Stimulated activated naive CD8-positive, alpha-beta T cell treated with anti-CD3 and anti-CD28 coated beads, Interleukin-15, Interleukin-2, amounts not matched to agents 100 ng/mL and 50 ng/mL, for 24 hours (primary cell): Measurements from ENCODE around the gene HSPH1.

Source experiments
- H3K27ac Mint-ChIP-seq: one replicate; pipeline ENCODE4 v1.8.0; 2021; ENCODE audit warnings: mild to moderate bottlenecking, mixed read lengths
- H3K27me3 Mint-ChIP-seq: one replicate; pipeline ENCODE4 v1.8.0; 2021; ENCODE audit warnings: mixed read lengths
- H3K36me3 Mint-ChIP-seq: one replicate; pipeline ENCODE4 v1.8.0; 2021; ENCODE audit warnings: low read depth, mixed read lengths
- H3K4me1 Mint-ChIP-seq: one replicate; pipeline ENCODE4 v1.8.0; 2021; ENCODE audit warnings: low read depth, mixed read lengths
- H3K4me3 Mint-ChIP-seq: one replicate; pipeline ENCODE4 v1.8.0; 2021; ENCODE audit warnings: mild to moderate bottlenecking, mixed read lengths
- H3K9me3 Mint-ChIP-seq: one replicate; pipeline ENCODE4 v1.8.0; 2021; ENCODE audit warnings: mixed read lengths

Gene HSPH1

GRCh38 chr13:31161557-31162150, at the start of gene HSPH1:
Gene HSPH1 (minus strand): TSS chr13:31161904. CDS start chr13:31161582, 322 bp downstream.
- no peaks in the 10 kb centered on the region for H3K27me3 Mint-ChIP-seq
- peak within 1 kb of the TSS; percentile 98 for H3K27ac Mint-ChIP-seq
- peak within 1 kb of the TSS; percentile 91 for H3K4me3 Mint-ChIP-seq
- peaks cover 42% of the 10 kb centered on the region for H3K36me3 Mint-ChIP-seq
- H3K4me1 Mint-ChIP-seq = peaks cover 51% of the 10 kb centered on the region
- no peaks in the 10 kb centered on the region for H3K9me3 Mint-ChIP-seq

GRCh38 chr13:31209841-31210210, 48.1 kb upstream of the HSPH1 start:
- Mint-ChIP-seq H3K27ac (no peak overlapping the region), H3K36me3 (no peaks in the 10 kb centered on the region), H3K4me1 (peaks cover 33% of the 10 kb centered on the region), H3K27me3 (no peaks in the 10 kb centered on the region), H3K9me3 (no peaks in the 10 kb centered on the region), H3K4me3 (no peak overlapping the region)

GRCh38 chr13:31209172-31209840, 47.6 kb upstream of the HSPH1 start:
- Mint-ChIP-seq H3K36me3 (no peaks in the 10 kb centered on the region), H3K9me3 (no peaks in the 10 kb centered on the region), H3K27ac (no peak overlapping the region), H3K27me3 (no peaks in the 10 kb centered on the region), H3K4me3 (no peak overlapping the region), H3K4me1 (peaks cover 35% of the 10 kb centered on the region)

- H3K27ac Mint-ChIP-seq = no peak overlapping the region
- no peaks in the 10 kb centered on the region for H3K9me3 Mint-ChIP-seq
- no peaks in the 10 kb centered on the region for H3K27me3 Mint-ChIP-seq
- H3K4me1 Mint-ChIP-seq = peaks cover 35% of the 10 kb centered on the region
- H3K4me3 Mint-ChIP-seq = no peak overlapping the region
- H3K36me3 Mint-ChIP-seq = no peaks in the 10 kb centered on the region
Observed at GRCh38 chr13:31208559-31209122, 46.9 kb upstream of the HSPH1 start.

- Mint-ChIP-seq H3K27ac (peak overlapping the region; percentile 63), H3K27me3 (no peaks in the 10 kb centered on the region), H3K4me1 (peaks cover 36% of the 10 kb centered on the region), H3K4me3 (no peak overlapping the region), H3K36me3 (no peaks in the 10 kb centered on the region), H3K9me3 (no peaks in the 10 kb centered on the region)
Observed at GRCh38 chr13:31207661-31208552, 46.2 kb upstream of the HSPH1 start.

- no peaks in the 10 kb centered on the region for H3K36me3 Mint-ChIP-seq
- H3K4me3 Mint-ChIP-seq = no peak overlapping the region
- H3K4me1 Mint-ChIP-seq = peaks cover 48% of the 10 kb centered on the region
- peak overlapping the region; percentile 77 for H3K27ac Mint-ChIP-seq
- no peaks in the 10 kb centered on the region for H3K27me3 Mint-ChIP-seq
- H3K9me3 Mint-ChIP-seq = no peaks in the 10 kb centered on the region
Observed at GRCh38 chr13:31204592-31204991, 42.9 kb upstream of the HSPH1 start.

GRCh38 chr13:31201341-31202031, 39.8 kb upstream of the HSPH1 start:
- Mint-ChIP-seq H3K27me3 (no peaks in the 10 kb centered on the region), H3K9me3 (no peaks in the 10 kb centered on the region), H3K4me3 (peak overlapping the region; percentile 78), H3K4me1 (peaks cover 47% of the 10 kb centered on the region), H3K27ac (peak overlapping the region; percentile 13), H3K36me3 (no peaks in the 10 kb centered on the region)

- H3K36me3 Mint-ChIP-seq = no peaks in the 10 kb centered on the region
- peak overlapping the region; percentile 78 for H3K4me3 Mint-ChIP-seq
- H3K9me3 Mint-ChIP-seq = no peaks in the 10 kb centered on the region
- peaks cover 46% of the 10 kb centered on the region for H3K4me1 Mint-ChIP-seq
- H3K27me3 Mint-ChIP-seq = no peaks in the 10 kb centered on the region
- peak overlapping the region; percentile 13 for H3K27ac Mint-ChIP-seq
Observed at GRCh38 chr13:31200637-31200971, 38.9 kb upstream of the HSPH1 start.

- H3K36me3 Mint-ChIP-seq = no peaks in the 10 kb centered on the region
- no peaks in the 10 kb centered on the region for H3K27me3 Mint-ChIP-seq
Observed at GRCh38 chr13:31199849-31200636, 38.3 kb upstream of the HSPH1 start, which contains the start of gene B3GLCT. Gene B3GLCT (plus strand): TSS chr13:31199975. CDS start chr13:31200085, 110 bp downstream.

GRCh38 chr13:31199527-31199848, 37.8 kb upstream of the HSPH1 start:
- no peaks in the 10 kb centered on the region for H3K36me3 Mint-ChIP-seq
- H3K4me1 Mint-ChIP-seq = peaks cover 37% of the 10 kb centered on the region
- H3K27ac Mint-ChIP-seq = peak overlapping the region; percentile 75
- H3K9me3 Mint-ChIP-seq = no peaks in the 10 kb centered on the region
- H3K4me3 Mint-ChIP-seq = peak overlapping the region; percentile 79
- H3K27me3 Mint-ChIP-seq = no peaks in the 10 kb centered on the region

More at GRCh38 chr13:31199849-31200636, 38.3 kb upstream of the HSPH1 start, which contains the start of gene B3GLCT:
- H3K4me3 Mint-ChIP-seq = peak within 1 kb of the TSS; percentile 79
- H3K27ac Mint-ChIP-seq = peak within 1 kb of the TSS; percentile 75
- no peaks in the 10 kb centered on the region for H3K9me3 Mint-ChIP-seq
- H3K4me1 Mint-ChIP-seq = peaks cover 43% of the 10 kb centered on the region

- Mint-ChIP-seq H3K4me3 (no peak overlapping the region), H3K9me3 (no peaks in the 10 kb centered on the region), H3K27ac (no peak overlapping the region)
Observed at GRCh38 chr13:31198519-31198918, 36.8 kb upstream of the HSPH1 start.

GRCh38 chr13:31196992-31197391, 35.3 kb upstream of the HSPH1 start:
- H3K27ac Mint-ChIP-seq = no peak overlapping the region
- H3K36me3 Mint-ChIP-seq = no peaks in the 10 kb centered on the region
- peaks cover 17% of the 10 kb centered on the region for H3K4me1 Mint-ChIP-seq
- H3K4me3 Mint-ChIP-seq = no peak overlapping the region
- no peaks in the 10 kb centered on the region for H3K9me3 Mint-ChIP-seq
- H3K27me3 Mint-ChIP-seq = no peaks in the 10 kb centered on the region

More at GRCh38 chr13:31198519-31198918, 36.8 kb upstream of the HSPH1 start:
- no peaks in the 10 kb centered on the region for H3K27me3 Mint-ChIP-seq
- H3K36me3 Mint-ChIP-seq = no peaks in the 10 kb centered on the region
- peaks cover 28% of the 10 kb centered on the region for H3K4me1 Mint-ChIP-seq

- H3K4me1 Mint-ChIP-seq = peaks cover 10% of the 10 kb centered on the region
- no peak overlapping the region for H3K4me3 Mint-ChIP-seq
- no peaks in the 10 kb centered on the region for H3K36me3 Mint-ChIP-seq
- no peaks in the 10 kb centered on the region for H3K27me3 Mint-ChIP-seq
- H3K9me3 Mint-ChIP-seq = no peaks in the 10 kb centered on the region
- H3K27ac Mint-ChIP-seq = no peak overlapping the region
Observed at GRCh38 chr13:31195616-31196015, 33.9 kb upstream of the HSPH1 start.

GRCh38 chr13:31192306-31192705, 30.6 kb upstream of the HSPH1 start:
- no peaks in the 10 kb centered on the region for H3K9me3 Mint-ChIP-seq
- H3K4me3 Mint-ChIP-seq = no peak overlapping the region
- no peaks in the 10 kb centered on the region for H3K36me3 Mint-ChIP-seq
- H3K4me1 Mint-ChIP-seq = peaks cover 5% of the 10 kb centered on the region
- no peak overlapping the region for H3K27ac Mint-ChIP-seq
- no peaks in the 10 kb centered on the region for H3K27me3 Mint-ChIP-seq
